Measurements from ENCODE around the gene KATNB1.

The KATNB1 gene

GRCh38 chr16:57750796-57751538 is 15.4 kb downstream of the KATNB1 start:
- Mint-ChIP-seq H3K27me3 (no peaks in the 10 kb centered on the region), H3K4me1 (no peaks in the 10 kb centered on the region)

GRCh38 chr16:57751539-57752202 is 16.1 kb downstream of the KATNB1 start:
- Mint-ChIP-seq H3K27ac (no peak overlapping the region), H3K9me3 (no peaks in the 10 kb centered on the region), H3K4me1 (no peaks in the 10 kb centered on the region), H3K4me3 (no peak overlapping the region), H3K27me3 (no peaks in the 10 kb centered on the region), H3K36me3 (ENCODE audit: low read depth) (peaks cover 8% of the 10 kb centered on the region)
- ATAC-seq (no peak), DNase-seq (no peak)

More at GRCh38 chr16:57750796-57751538, 15.4 kb downstream of the KATNB1 start:
- ATAC-seq (no peak), DNase-seq (no peak)
- H3K36me3 Mint-ChIP-seq (ENCODE audit: low read depth): peaks cover 5% of the 10 kb centered on the region
- H3K9me3 Mint-ChIP-seq: no peaks in the 10 kb centered on the region
- no peak overlapping the region for H3K4me3 Mint-ChIP-seq
- H3K27ac Mint-ChIP-seq: peak overlapping the region; percentile 7

- Mint-ChIP-seq H3K27me3 (no peaks in the 10 kb centered on the region), H3K4me3 (no peak overlapping the region), H3K4me1 (no peaks in the 10 kb centered on the region), H3K27ac (no peak overlapping the region), H3K9me3 (no peaks in the 10 kb centered on the region), H3K36me3 (ENCODE audit: low read depth) (peaks cover 8% of the 10 kb centered on the region)
- ATAC-seq (no peak), DNase-seq (no peak)
Observed at GRCh38 chr16:57752203-57752580, 16.6 kb downstream of the KATNB1 start.

GRCh38 chr16:57752581-57753447 is 17.2 kb downstream of the KATNB1 start:
- Mint-ChIP-seq H3K27ac (no peak overlapping the region), H3K4me3 (no peak overlapping the region), H3K9me3 (no peaks in the 10 kb centered on the region), H3K36me3 (ENCODE audit: low read depth) (peaks cover 8% of the 10 kb centered on the region), H3K27me3 (no peaks in the 10 kb centered on the region), H3K4me1 (no peaks in the 10 kb centered on the region)
- DNase-seq (no peak), ATAC-seq (no peak)

GRCh38 chr16:57753448-57754353 is 18.1 kb downstream of the KATNB1 start:
- Mint-ChIP-seq H3K4me3 (no peak overlapping the region), H3K4me1 (no peaks in the 10 kb centered on the region), H3K27me3 (no peaks in the 10 kb centered on the region), H3K27ac (no peak overlapping the region), H3K36me3 (ENCODE audit: low read depth) (peaks cover 8% of the 10 kb centered on the region), H3K9me3 (no peaks in the 10 kb centered on the region)
- DNase-seq (no peak), ATAC-seq (no peak)

- Mint-ChIP-seq H3K36me3 (ENCODE audit: low read depth) (peaks cover 8% of the 10 kb centered on the region), H3K27me3 (no peaks in the 10 kb centered on the region), H3K9me3 (no peaks in the 10 kb centered on the region), H3K4me3 (no peak overlapping the region), H3K4me1 (no peaks in the 10 kb centered on the region), H3K27ac (no peak overlapping the region)
- DNase-seq (no peak), ATAC-seq (no peak)
Observed at GRCh38 chr16:57754354-57755060, 18.9 kb downstream of the KATNB1 start.

GRCh38 chr16:57755061-57755684 is 19.6 kb downstream of the KATNB1 start:
- no peaks in the 10 kb centered on the region for H3K9me3 Mint-ChIP-seq
- no peak overlapping the region for H3K4me3 Mint-ChIP-seq
- H3K4me1 Mint-ChIP-seq: no peaks in the 10 kb centered on the region
- H3K27ac Mint-ChIP-seq: no peak overlapping the region
- no peak for ATAC-seq
- DNase-seq: no peak
- no peaks in the 10 kb centered on the region for H3K27me3 Mint-ChIP-seq
- peaks cover 8% of the 10 kb centered on the region for H3K36me3 Mint-ChIP-seq (ENCODE audit: low read depth)

- DNase-seq: no peak
Observed at GRCh38 chr16:57755726-57756423, 20.3 kb downstream of the KATNB1 start.

GRCh38 chr16:57756424-57757325 is 21.1 kb downstream of the KATNB1 start:
- no peak for DNase-seq
- Mint-ChIP-seq H3K4me1 (no peaks in the 10 kb centered on the region), H3K36me3 (ENCODE audit: low read depth) (peaks cover 6% of the 10 kb centered on the region), H3K27ac (no peak overlapping the region), H3K27me3 (no peaks in the 10 kb centered on the region), H3K9me3 (no peaks in the 10 kb centered on the region), H3K4me3 (no peak overlapping the region)
- ATAC-seq: no peak

More at GRCh38 chr16:57755726-57756423, 20.3 kb downstream of the KATNB1 start:
- H3K9me3 Mint-ChIP-seq: no peaks in the 10 kb centered on the region
- H3K36me3 Mint-ChIP-seq (ENCODE audit: low read depth): peaks cover 6% of the 10 kb centered on the region
- no peaks in the 10 kb centered on the region for H3K27me3 Mint-ChIP-seq
- no peak for ATAC-seq
- no peak overlapping the region for H3K27ac Mint-ChIP-seq
- no peak overlapping the region for H3K4me3 Mint-ChIP-seq
- no peaks in the 10 kb centered on the region for H3K4me1 Mint-ChIP-seq

- Mint-ChIP-seq H3K27me3 (no peaks in the 10 kb centered on the region), H3K9me3 (no peaks in the 10 kb centered on the region), H3K4me1 (no peaks in the 10 kb centered on the region), H3K27ac (no peak overlapping the region), H3K4me3 (no peak overlapping the region), H3K36me3 (ENCODE audit: low read depth) (peaks cover 6% of the 10 kb centered on the region)
- peak; percentile 82 for ATAC-seq
- peak; percentile 93 for DNase-seq
Observed at GRCh38 chr16:57757326-57757786, 21.8 kb downstream of the KATNB1 start.

- H3K4me1 Mint-ChIP-seq: no peaks in the 10 kb centered on the region
- H3K4me3 Mint-ChIP-seq: no peak overlapping the region
- H3K27me3 Mint-ChIP-seq: no peaks in the 10 kb centered on the region
- no peak overlapping the region for H3K27ac Mint-ChIP-seq
- no peaks in the 10 kb centered on the region for H3K9me3 Mint-ChIP-seq
- H3K36me3 Mint-ChIP-seq (ENCODE audit: low read depth): peaks cover 6% of the 10 kb centered on the region
- no peak for DNase-seq
- no peak for ATAC-seq
Observed at GRCh38 chr16:57757883-57758282, 22.3 kb downstream of the KATNB1 start.
